ENCODE data around the gene UBALD2. TPM values are rescaled to one million over a fixed set of nuclear protein-coding genes. Genes with fewer than 3 reads are reported as not detected.
A peak's percentile ranks its signal among the peaks of the same experiment; 100 is the strongest.

The UBALD2 gene
- total RNA-seq, 1 experiment from 2014 or later: 30.3 TPM

- no peak overlapping the region for H3K4me3 Mint-ChIP-seq
- ChIA-PET CTCF (interaction anchor here (0.6 to 4.9 kb wide), 14 partner anchors 9 to 263 kb away, joined by 3 to 120 read pairs (median 19); partner anchors contain the start of genes EXOC7 and FOXJ1), POLR2A (no interaction called here)
- H3K27me3 Mint-ChIP-seq (ENCODE audit: low read depth): no peaks in the 10 kb centered on the region
- no peaks in the 10 kb centered on the region for H3K36me3 Mint-ChIP-seq
- TF ChIP-seq CBFB (CRISPR knock-in tag; IDR thresholded peaks at IDR 0.05; ENCODE audit: low read depth): no peak
- no peak for TF ChIP-seq E2F5 (CRISPR knock-in tag; IDR thresholded peaks at IDR 0.05)
- TF ChIP-seq ATF6 (CRISPR knock-in tag; IDR thresholded peaks at IDR 0.05): no peak
- TF ChIP-seq CTCF (IDR thresholded peaks at IDR 0.05): no peak
- TF ChIP-seq ZNF423 (CRISPR knock-in tag; IDR thresholded peaks at IDR 0.05): no peak
- TF ChIP-seq MAX (CRISPR knock-in tag; IDR thresholded peaks at IDR 0.05): no peak
- no peak for TF ChIP-seq STAT6 (CRISPR knock-in tag; conservative IDR thresholded peaks at IDR 0.05; ENCODE audit: low read depth)
- TF ChIP-seq FOXJ3 (CRISPR knock-in tag; IDR thresholded peaks at IDR 0.05; ENCODE audit: borderline replicate concordance): no peak
- no peak for TF ChIP-seq NR2C2 (CRISPR knock-in tag; IDR thresholded peaks at IDR 0.05)
- no peak for TF ChIP-seq MXD4 (CRISPR knock-in tag; IDR thresholded peaks at IDR 0.05; ENCODE audit: borderline replicate concordance)
- no peak for TF ChIP-seq ZNF232 (CRISPR knock-in tag; IDR thresholded peaks at IDR 0.05)
- TF ChIP-seq AFF4 (CRISPR knock-in tag; IDR thresholded peaks at IDR 0.05; ENCODE audit: borderline replicate concordance): no peak
- H3K9me3 Mint-ChIP-seq: no peaks in the 10 kb centered on the region
- DNase-seq (ENCODE audit: low spot score) (no peak), ATAC-seq (no peak)
- peak overlapping the region; percentile 54 for H3K27ac Mint-ChIP-seq
- H3K4me1 Mint-ChIP-seq: no peaks in the 10 kb centered on the region
These were observed 12.4 kb downstream of the UBALD2 start for GRCh38 chr17:76277300-76278267.
